Sigmoid colon (tissue), 7 donors: ENCODE results near the gene UMPS. TPM values are rescaled to one million over a fixed set of nuclear protein-coding genes. Genes with fewer than 3 reads are reported as not detected.
A peak's percentile ranks its signal among the peaks of the same experiment; 100 is the strongest.

ENCODE experiments used
- DNase-seq: peaks from one replicate; pipeline ENCODE4 v3.0.0-alpha.2; 2019
- H3K27ac ChIP-seq, 4 donors: fragments of 200-600 bp; sonication (generic); one replicate each; pipeline ENCODE4 v1.5.1; 2016 to 2019; ENCODE audit warnings: mild to moderate bottlenecking in 1 of 4
- H3K27me3 ChIP-seq, 3 donors: fragments of 200-600 bp; sonication (generic); one replicate each; pipeline ENCODE4 v1.5.1; 2019; ENCODE audit warnings: mild to moderate bottlenecking in 1 of 3
- H3K36me3 ChIP-seq, 4 donors: fragments of 200-600 bp; sonication (generic); one replicate each; pipeline ENCODE4 v1.5.1; 2016 to 2019
- H3K4me1 ChIP-seq, 4 donors: fragments of 200-600 bp; sonication (generic); one replicate each; pipeline ENCODE4 v1.5.1; 2017 to 2019
- H3K4me3 ChIP-seq, 4 donors: fragments of 200-600 bp; sonication (generic); one replicate each; pipeline ENCODE4 v1.5.1; 2017 to 2019; ENCODE audit warnings: mild to moderate bottlenecking in 2 of 4, moderate library complexity in 1 of 4
- H3K9me3 ChIP-seq, 4 donors: fragments of 200-600 bp in 3 of 4; sonication (generic) in 3 of 4; one replicate each; pipeline versions ENCODE4 v1.5.1 to v1.6.1; 2013 to 2019
- EP300 ChIP-seq, 4 donors: sonication (generic); formaldehyde crosslinking; IDR thresholded peaks; one replicate each; pipeline ENCODE4 v1.6.1; 2017; ENCODE audit warnings: antibody characterized with exemption in 4 of 4
- POLR2A ChIP-seq, 2 donors: fragments of 450-650 bp; IDR thresholded peaks; one replicate each; pipeline ENCODE4 v1.6.1; 2016; ENCODE audit warnings: antibody characterized with exemption in 2 of 2, mild to moderate bottlenecking in 2 of 2, moderate library complexity in 2 of 2
- POLR2AphosphoS5 ChIP-seq, 4 donors: sonication (generic); formaldehyde crosslinking; IDR thresholded peaks; one replicate each; pipeline ENCODE4 v1.6.1; 2017; ENCODE audit warnings: antibody characterized with exemption in 4 of 4
- WGBS, 2 donors: extraction: QIAGEN DNeasy Blood & Tissue Kit; methylation state at CpG; one replicate each; pipeline ENCODE4 v1.1.7; 2013; 5-methylcytosine and 5-hydroxymethylcytosine counted together
- intact Hi-C: fragments of 100-400 bp; cut with DNase I; formaldehyde crosslinking; loops from one replicate; pipeline ENCODE4 v1.15.1; 2023
- polyA plus RNA-seq, 3 donors: library from polyadenylated mRNA; stranded (reverse); fragments of 200-250 nt; gene quantifications; one replicate each; pipeline ENCODE4 v1.2.3, GENCODE V29; 2013
- total RNA-seq, 4 donors: library from RNA; depleted of rRNA; stranded (reverse); fragments of >200 nt; gene quantifications; one replicate each; pipeline ENCODE4 v1.1.0, GENCODE V29; 2016
- TF ChIP-seq, protein P1 (sequence below), 4 experiments: fragments of 450-650 bp in 3 of 4; fragments of 200-600 bp in 1 of 4; IDR thresholded peaks; one replicate each; pipeline ENCODE4 v1.5.1; 2016 to 2019; ENCODE audit warnings: antibody characterized with exemption in 4 of 4, mild to moderate bottlenecking in 3 of 4, moderate library complexity in 2 of 4
- donor health status: healthy with polysubstance abuse.
- donor health status: Bipolar disorder and iron deficiency.
- donor health status: healthy.

UMPS gene
- total and polyA plus RNA-seq, 7 donors = 16.7 to 25.1 (median 20.3) TPM

- peak overlapping the region in 1 of 4 donors; percentile 82 for H3K27ac ChIP-seq
- no peak for TF ChIP-seq POLR2A (IDR thresholded peaks at IDR 0.05)
- TF ChIP-seq, protein P1, sequence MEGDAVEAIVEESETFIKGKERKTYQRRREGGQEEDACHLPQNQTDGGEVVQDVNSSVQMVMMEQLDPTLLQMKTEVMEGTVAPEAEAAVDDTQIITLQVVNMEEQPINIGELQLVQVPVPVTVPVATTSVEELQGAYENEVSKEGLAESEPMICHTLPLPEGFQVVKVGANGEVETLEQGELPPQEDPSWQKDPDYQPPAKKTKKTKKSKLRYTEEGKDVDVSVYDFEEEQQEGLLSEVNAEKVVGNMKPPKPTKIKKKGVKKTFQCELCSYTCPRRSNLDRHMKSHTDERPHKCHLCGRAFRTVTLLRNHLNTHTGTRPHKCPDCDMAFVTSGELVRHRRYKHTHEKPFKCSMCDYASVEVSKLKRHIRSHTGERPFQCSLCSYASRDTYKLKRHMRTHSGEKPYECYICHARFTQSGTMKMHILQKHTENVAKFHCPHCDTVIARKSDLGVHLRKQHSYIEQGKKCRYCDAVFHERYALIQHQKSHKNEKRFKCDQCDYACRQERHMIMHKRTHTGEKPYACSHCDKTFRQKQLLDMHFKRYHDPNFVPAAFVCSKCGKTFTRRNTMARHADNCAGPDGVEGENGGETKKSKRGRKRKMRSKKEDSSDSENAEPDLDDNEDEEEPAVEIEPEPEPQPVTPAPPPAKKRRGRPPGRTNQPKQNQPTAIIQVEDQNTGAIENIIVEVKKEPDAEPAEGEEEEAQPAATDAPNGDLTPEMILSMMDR (IDR thresholded peaks at IDR 0.05) = no peak
- TF ChIP-seq EP300 (IDR thresholded peaks at IDR 0.05) = no peak
- no peak for TF ChIP-seq POLR2AphosphoS5 (IDR thresholded peaks at IDR 0.05)
- DNase-seq = peak; percentile 58
- no peaks in the 10 kb centered on the region for H3K27me3 ChIP-seq
- WGBS, 2 donors = 82 to 83% methylated on average over 17 of the region's 17 CpGs
- peaks cover 0 to 58% (median 54%) of the 10 kb centered on the region in 4 donors for H3K4me1 ChIP-seq
- H3K36me3 ChIP-seq = no peaks in the 10 kb centered on the region
- H3K4me3 ChIP-seq = no peak overlapping the region
- H3K9me3 ChIP-seq = no peaks in the 10 kb centered on the region
- intact Hi-C loops = loop anchor here (5.0 to 10.0 kb wide), 2 partner anchors 52 to 270 kb away; partner anchors contain the start of gene HEG1
Measured at GRCh38 chr3:124784686-124785382, 54.6 kb downstream of the UMPS start.

GRCh38 chr3:124785973-124786372 is 55.7 kb downstream of the UMPS start:
- no peaks in the 10 kb centered on the region for H3K36me3 ChIP-seq
- intact Hi-C loops = loop anchor here (10.0 kb wide), 1 partner anchor 269 kb away; the partner anchor contains the start of gene HEG1
- no peak overlapping the region for H3K4me3 ChIP-seq
- WGBS, 2 donors = 73 to 74% methylated on average over 3 of the region's 3 CpGs
- no peaks in the 10 kb centered on the region for H3K27me3 ChIP-seq
- no peaks in the 10 kb centered on the region for H3K9me3 ChIP-seq
- H3K27ac ChIP-seq = peak overlapping the region; percentile 57 to 82 (median 66)
- TF ChIP-seq POLR2A (IDR thresholded peaks at IDR 0.05) (no peak), EP300 (IDR thresholded peaks at IDR 0.05) (no peak)
- TF ChIP-seq, protein P1 (IDR thresholded peaks at IDR 0.05) = no peak
- peaks cover 0 to 50% (median 44%) of the 10 kb centered on the region in 4 donors for H3K4me1 ChIP-seq
- DNase-seq = no peak

DNA sequence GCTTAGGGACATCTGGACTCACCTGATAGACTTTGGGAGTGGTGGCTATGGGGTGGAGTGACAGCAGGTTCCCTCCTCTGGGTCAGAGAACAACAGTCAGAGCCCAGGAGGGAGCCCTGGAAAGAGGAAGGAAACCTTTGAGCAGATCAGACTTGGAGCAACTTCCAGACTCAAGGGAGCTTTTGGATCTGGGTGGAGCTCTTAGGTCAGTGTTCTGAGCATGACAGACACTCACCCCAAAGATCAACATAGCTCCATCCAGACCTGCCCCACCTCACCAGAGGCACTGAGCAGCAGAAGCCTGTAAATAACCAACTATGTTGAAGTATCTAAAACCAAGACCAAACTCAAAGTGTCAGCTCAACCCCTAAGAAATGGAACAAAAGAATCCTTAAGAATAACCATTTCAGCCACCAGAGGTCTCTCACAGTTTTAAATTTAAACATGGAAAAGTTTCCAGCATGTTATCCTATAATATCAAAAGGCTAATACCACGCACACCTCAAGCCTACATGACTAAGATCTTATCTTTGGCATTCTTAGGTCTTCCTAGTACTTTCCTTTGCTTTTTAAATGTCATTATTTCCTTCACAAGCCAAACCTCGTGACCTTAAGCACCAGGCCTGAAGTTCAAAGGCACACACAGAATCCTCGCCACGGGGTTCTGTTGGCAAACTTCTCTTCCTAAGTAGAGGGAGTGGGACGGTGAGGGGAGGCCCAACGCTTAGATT is 56.4 kb downstream of the UMPS start:
- Histone ChIP-seq H3K27me3 (no peaks in the 10 kb centered on the region), H3K27ac (peak overlapping the region; percentile 57 to 82 (median 66)), H3K4me1 (peaks cover 0 to 50% (median 44%) of the 10 kb centered on the region in 4 donors), H3K4me3 (no peak overlapping the region), H3K36me3 (no peaks in the 10 kb centered on the region), H3K9me3 (no peaks in the 10 kb centered on the region)
- TF ChIP-seq, protein P1 (IDR thresholded peaks at IDR 0.05) = peak in 3 of 4 experiments; percentile 34 to 48 (median 39)
- no peak for TF ChIP-seq EP300 (IDR thresholded peaks at IDR 0.05)
- intact Hi-C loops = loop anchor here (10.0 kb wide), 1 partner anchor 268 kb away; the partner anchor contains the start of gene HEG1
- no peak for DNase-seq
- WGBS, 2 donors = 67 to 77% methylated on average over 6 of the region's 6 CpGs

DNA sequence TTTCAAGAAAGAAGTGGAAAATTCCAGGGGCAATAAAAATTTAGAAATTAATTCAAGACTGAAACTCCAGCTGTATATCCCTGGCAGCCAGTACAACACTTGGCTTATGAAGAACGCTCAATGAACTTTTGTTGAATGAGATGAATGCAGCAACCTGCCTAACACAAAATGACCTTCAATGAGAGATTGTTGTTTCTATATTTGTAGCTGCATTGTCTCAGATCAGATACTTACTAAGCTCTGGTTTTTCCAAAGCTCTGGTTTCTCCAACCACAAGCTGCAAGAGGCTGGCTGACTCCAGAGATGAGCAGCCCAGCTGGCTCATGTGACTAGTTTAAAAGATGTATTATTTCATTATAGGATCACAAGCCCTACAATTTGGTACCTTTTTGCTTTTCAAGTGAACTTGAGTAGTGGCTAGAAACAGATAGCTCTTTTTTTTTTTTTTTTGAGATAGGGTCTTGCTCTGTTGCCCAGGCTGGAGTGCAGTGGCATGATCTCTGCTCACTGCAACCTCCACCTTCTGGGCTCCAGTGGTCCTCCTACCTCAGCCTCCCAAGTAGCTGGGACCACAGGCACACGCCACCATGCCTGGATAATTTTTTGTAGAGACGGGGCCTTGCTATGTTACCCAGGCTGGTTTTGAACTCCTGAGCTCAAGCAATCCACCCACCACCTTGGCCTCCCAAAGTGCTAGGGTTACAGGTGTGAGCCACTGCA is 57.4 kb downstream of the UMPS start:
- no peak for TF ChIP-seq POLR2AphosphoS5 (IDR thresholded peaks at IDR 0.05)
- no peak for TF ChIP-seq POLR2A (IDR thresholded peaks at IDR 0.05)
- TF ChIP-seq, protein P1 (IDR thresholded peaks at IDR 0.05) = no peak
- no peak for TF ChIP-seq EP300 (IDR thresholded peaks at IDR 0.05)
- 94% methylated on average over 3 of the region's 3 CpGs for WGBS, 2 donors
- Histone ChIP-seq H3K4me1 (peaks cover 0 to 52% (median 46%) of the 10 kb centered on the region in 4 donors), H3K9me3 (no peaks in the 10 kb centered on the region), H3K36me3 (peaks cover 0 to under 1% (median 0%) of the 10 kb centered on the region in 4 donors), H3K27ac (peak overlapping the region; percentile 57 to 82 (median 66)), H3K27me3 (no peaks in the 10 kb centered on the region), H3K4me3 (no peak overlapping the region)
- no peak for DNase-seq
- intact Hi-C loops = loop anchor here (10.0 kb wide), 1 partner anchor 267 kb away; the partner anchor contains the start of gene HEG1
